ENCODE results near the gene SMOC1.
A peak's percentile ranks its signal among the peaks of the same experiment; 100 is the strongest.

The SMOC1 gene, protein sequence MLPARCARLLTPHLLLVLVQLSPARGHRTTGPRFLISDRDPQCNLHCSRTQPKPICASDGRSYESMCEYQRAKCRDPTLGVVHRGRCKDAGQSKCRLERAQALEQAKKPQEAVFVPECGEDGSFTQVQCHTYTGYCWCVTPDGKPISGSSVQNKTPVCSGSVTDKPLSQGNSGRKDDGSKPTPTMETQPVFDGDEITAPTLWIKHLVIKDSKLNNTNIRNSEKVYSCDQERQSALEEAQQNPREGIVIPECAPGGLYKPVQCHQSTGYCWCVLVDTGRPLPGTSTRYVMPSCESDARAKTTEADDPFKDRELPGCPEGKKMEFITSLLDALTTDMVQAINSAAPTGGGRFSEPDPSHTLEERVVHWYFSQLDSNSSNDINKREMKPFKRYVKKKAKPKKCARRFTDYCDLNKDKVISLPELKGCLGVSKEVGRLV

DNA sequence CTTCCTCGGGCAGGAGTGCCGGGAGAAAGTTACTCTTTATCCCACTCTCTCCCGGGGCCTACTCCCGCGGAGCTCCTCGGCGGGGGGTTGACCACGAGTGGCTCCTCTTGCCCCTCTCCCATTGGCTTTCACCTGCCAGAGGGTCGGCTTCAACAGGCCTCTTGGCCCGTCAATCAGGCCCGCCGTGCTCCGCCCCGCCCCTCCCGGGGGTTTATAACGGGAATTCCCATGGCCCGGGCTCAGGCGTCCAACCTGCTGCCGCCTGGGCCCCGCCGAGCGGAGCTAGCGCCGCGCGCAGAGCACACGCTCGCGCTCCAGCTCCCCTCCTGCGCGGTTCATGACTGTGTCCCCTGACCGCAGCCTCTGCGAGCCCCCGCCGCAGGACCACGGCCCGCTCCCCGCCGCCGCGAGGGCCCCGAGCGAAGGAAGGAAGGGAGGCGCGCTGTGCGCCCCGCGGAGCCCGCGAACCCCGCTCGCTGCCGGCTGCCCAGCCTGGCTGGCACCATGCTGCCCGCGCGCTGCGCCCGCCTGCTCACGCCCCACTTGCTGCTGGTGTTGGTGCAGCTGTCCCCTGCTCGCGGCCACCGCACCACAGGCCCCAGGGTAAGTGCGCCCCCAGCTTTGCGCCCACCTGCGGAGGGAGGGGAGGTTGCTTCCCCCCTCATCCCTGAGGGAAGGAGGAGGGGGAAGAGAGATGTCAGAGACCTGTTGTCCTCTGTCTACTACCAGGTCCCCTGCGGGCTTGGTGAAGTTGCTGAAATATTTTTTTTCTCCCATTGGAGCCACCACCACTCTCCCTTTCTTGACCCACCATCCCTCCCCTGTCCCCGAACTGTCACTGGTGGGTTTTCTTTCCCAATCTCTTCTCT is at the start of gene SMOC1:
SMOC1 (plus strand) TSS at position 242 of the 869 bp plus-strand sequence; CDS start at position 505, 263 bp downstream.
- DNase-seq = no peak

DNA sequence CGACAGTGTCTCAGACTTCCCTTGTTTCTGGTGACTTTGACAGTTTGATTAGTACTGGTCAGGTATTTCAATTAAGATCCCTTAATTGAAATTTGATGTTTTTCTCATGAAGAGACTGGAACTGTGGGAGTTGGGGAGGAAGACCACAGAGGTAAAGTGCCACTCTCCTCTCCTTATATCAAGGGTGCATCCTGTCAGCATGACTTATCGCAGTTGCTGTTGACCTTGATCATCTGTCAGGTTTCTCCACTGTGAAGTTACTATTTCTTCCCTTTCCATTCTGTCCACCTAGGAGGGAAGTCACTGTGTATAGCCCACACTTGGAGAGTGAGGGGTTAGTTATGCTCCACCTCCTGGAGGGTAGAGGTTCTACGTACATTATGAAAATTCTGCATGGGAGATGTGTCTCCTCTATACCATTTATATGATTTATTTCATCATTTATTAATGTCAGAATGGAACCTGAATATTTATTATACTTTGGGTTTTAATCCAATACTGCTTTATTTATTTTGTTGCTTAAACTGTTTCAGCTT is 40.3 kb upstream of the SMOC1 start:
- DNase-seq = no peak

DNA sequence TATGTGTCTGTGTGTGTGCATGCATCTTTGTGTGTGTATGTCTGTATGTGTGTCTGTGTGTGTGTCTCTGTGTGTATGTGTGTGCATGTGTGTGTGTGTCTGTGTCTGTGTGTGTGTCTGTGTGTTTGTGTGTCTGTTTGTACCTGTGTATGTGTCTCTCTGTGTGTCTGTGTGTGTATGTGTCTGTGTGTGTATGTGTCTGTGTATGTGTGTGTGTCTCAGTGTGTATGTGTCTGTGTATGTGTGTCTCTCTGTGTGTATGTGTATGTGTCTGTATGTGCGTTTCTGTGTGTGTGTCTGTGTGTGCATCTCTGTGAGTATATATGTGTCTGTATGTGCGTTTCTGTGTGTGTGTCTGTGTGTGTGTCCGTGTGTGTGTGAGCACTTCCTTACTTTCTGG is 39.6 kb upstream of the SMOC1 start:
- DNase-seq = no peak

DNA sequence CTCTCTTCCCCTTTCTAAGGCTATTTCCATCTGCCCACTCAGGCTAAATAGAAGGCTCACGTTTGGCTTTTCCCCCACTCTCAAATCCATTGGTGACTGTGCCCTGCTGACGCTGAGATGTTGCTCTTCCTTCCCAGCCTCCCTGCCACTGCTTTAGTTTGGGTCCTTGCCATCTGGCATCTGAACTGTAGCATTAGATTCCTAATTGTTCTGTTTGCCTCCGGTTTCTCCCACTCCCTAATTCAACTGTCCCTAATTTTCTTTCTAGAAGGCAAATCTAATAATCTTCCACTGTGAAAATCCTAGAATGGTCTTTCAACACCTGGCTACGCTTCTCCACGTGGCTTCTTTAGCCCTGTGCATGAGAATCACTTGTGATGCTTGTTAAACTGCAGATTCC is 37.6 kb upstream of the SMOC1 start:
- no peak for DNase-seq

DNA sequence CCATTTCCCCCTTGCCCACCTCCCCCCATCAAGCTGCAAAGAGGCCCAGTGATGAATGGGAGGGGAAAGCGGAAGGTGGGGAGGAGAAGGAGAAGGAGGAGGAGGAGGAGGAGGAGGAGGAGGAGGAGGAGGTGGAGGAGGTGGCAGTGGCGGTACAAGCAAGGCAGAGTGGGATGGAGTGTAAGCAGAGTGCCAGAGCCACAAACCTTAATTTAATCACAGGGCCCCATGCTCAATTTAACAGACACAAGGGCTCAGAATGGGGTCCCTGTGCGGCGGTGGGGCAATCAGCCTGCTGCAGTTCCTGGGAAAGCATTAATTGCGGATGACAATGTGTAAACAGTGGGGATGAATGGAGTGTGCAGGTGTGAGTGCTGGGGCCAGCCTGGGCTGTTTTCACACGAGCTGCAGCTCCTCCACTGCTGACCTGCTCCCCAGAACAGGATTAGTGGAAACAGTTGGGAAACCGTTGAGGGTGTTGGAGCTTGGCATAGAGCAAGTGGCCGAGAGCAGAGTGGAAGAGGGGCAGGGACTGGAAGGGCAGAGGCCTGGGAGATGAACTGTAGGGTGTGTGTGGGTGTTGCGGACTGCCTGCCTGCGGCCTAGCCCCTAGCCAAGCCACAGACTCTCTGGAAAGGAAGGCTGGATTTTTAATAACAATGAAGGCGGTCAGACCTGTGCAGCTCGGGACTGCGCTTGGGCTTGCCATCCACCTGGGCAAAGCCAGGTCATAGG is 36.4 kb upstream of the SMOC1 start:
- no peak for DNase-seq

DNA sequence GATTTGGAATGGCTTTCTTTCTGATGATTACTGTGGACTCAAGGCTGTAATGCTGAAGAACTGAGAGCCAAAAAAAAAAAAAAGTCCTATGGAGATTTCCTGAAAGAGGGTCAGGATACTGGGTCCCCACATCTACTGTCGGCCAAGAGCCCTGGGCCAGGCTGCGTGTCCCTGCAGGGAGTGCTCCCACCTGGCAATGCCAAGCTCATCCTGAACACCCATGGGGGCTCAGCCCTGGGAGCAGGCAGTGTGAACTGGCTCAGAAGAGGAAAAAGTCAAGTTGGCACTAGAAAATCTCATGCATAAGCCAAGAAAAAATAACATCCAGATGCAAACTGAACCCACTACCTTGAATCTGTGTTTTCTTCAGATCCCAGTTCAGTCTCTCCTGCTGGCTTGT is 35.0 kb upstream of the SMOC1 start:
- DNase-seq = no peak

DNA sequence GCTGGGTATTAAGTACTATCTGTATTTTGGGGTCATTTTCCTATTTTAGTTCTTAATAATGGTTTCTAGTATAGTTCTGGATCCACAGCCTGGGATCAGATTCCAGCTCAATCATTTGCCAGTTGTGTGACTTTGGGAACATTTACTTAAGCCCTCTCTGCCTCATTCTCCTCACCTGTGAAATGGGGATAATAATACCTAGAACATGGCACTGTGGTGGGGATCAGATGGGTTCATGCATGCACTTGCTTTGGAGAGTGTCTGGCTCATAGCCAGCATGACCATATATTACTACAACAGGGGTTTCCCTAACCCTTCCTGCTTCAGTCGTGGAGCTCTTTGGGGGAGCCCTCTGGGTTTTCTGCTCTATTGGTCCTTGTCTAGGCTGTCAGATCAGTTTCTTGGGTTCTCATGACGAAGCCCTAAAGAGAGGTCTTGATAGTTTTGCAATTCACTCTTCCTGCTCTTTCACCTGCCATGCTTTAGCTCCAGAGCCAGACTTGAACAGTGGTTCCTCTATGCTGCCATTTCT is 34.1 kb upstream of the SMOC1 start:
- no peak for DNase-seq

DNA sequence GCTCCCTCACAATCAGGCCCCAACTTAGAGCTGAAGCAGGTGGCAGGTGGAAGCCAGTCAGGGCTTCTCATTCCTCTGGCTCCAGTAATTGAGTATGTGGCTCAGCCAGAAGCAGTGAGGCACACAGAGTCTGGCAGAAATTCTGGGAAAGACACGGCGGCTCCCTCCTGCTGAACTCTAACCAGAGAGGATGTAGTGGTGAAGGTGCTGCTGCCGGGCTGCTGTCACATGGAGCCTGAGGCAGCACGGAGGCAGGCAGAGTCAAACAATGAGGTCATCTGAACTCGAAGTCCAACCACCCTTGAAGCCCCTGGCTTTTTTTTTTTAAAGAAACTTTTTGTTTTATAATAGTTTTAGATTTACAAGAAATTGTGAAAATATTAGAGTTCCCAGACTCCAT is 33.4 kb upstream of the SMOC1 start:
- DNase-seq = no peak

DNA sequence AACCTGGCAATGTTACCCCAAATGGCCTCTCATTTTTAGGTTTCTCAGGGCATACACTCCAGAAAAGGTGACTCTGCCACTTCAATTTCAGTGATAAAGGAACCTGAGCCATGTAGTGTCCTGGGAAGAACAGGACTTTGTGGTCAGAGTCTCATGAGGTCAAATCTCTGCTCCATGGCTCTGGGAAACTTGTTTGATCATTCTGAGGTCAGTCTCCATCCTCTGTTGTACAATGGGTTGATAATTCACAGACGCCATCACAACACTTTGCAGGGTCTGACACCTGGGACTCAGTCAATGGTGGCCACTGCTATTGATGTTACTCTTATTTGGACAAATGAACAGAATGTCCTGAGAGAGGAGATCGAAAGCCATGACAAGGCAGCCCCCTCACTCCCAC is 31.1 kb upstream of the SMOC1 start:
- DNase-seq = no peak

DNA sequence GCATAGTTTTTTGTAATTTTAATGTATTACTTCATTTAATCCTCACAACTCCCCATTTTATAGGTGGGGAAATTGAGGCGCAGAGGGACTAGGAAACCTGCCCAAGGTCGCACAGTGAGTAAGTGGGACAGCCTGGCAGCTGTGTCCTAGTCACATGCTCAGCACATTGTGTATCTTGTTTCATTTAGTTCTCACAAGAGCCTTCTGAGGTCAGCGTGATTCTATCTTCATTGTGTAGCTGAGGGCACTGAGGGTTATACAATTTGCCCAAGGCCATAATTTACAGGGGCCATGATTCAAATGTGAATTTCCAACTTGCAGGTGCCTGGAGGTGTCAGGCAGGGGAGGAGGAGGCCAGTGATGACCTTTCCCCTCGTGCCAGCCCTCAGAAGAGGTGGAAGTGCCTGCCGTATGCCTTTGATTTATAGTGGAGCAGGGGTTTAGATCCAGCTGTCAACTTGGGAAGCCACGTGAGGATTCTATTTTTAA is 30.3 kb upstream of the SMOC1 start:
- DNase-seq = no peak

DNA sequence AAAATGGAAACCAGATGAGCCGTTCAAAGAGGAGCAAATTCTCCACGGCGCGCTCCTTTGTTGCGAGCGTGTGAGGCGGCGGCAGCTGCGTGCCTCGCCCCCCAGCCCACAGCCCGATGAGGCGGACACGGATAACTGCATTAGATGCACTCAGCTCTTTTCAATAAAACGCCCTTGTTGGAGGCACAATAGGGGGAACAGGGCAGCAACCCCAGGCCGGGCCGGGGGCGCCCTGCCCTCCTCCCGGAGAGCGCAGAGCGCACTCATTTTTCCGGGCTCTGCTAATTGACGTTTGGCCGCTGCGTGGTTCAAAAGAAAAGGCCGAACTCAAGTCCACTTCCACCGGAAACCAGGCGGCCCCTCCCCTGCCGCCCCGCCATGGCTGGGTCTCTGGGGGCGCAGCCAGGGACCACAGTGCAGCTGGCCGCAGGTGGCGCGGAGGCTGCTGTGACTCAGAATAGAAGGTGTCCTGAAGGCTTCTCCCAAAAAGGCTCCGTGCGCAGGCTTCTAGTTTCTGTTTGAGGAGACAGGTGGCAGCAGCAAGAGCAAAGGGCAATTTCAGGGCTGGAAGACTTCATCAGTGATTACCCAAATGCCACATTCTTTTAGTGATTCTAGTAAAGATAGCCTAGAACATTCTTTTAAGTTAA is 29.0 kb upstream of the SMOC1 start:
- DNase-seq = peak; percentile 7

DNA sequence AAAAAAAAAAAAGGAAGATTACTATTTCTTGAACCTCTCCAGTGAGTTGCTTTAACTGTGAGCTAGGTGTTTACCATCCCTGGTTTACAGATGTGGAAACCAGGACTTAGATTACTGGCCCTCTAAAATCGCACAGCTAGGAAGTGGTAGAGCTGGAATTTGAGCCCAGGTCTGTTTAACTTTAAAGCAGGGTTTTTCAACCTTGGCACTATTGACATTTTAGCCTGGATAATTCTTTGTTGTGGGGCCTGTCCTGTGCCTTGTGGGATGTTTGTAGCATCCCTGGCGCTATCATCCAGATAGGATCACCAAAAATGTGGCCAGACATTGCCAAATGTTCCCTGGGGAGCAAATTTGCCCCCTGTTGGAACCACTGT is 28.5 kb upstream of the SMOC1 start:
- DNase-seq = no peak

DNA sequence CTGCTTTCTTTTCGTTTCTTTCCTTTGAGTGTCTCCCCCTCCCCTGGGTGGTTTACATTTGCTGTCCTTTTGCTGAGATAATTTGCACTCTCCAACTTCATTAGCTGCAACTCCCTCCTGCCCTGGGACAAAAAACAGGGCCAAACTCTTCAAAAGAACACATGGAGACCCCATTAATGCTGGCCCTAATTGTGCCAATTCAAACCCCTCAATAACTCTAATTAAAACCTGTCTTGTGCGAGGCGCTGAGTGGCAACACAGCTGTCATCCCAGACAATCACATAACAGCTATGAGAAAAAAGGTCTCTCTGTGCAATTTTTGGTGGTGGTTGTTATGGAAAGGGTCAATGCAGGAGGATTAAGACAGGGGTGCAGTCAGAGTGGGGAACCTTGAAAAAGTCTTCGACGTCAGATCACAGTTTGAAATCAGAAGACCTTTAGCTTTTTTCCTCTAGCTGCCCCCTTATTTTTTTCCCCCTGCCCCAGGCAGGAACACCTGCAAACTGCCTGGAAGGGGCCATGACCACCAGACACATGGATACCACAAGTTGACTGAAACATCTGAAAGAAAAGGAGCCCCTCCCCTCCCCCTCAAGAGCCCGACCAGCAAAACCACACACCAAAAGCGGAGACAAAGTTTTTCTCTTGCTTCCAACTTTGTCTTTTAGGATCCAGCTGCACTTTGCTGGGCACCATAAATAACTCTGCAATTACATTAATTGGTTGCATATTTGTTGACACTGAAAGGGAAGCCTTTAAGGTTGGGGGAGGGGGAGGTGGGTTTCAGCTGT is 26.5 kb upstream of the SMOC1 start:
- DNase-seq = no peak

DNA sequence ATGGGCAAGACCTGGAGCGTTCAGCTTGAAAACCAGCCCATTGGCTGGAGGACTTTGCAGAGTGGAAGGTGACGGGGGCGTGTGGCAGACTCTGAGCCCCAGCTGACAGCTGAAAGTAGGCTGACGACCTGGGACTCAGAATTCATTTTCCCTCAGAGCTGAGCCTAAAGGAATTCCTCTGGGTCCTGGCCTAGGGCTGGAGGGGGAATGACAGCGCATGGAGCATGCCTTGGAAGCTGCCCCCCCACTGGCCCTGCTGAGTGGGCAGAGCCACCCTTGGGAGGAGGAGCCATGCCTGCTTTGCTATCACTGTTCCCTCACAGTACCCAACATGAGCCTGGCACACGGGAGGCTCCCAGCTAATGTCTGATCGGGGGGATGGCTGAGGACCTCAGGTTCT is 25.4 kb upstream of the SMOC1 start:
- no peak for DNase-seq

DNA sequence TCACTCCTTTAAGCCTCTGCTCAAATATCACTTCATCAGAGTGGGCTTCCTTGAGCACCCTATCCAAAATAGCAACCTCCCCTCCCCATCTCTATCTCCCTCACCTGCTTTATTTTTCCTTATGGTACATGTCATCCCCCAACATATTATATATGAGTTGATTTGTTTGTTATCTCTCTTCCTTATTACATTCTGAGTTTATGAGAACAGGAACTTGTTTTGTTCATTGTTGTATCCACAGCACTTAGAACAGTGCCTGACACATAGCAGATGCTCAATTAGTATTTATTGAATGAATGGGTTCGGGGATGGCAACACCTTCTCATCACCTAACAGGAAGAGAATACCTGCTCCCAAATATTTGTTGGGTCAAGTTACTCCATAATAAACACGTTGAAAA is 24.6 kb upstream of the SMOC1 start:
- DNase-seq = no peak

DNA sequence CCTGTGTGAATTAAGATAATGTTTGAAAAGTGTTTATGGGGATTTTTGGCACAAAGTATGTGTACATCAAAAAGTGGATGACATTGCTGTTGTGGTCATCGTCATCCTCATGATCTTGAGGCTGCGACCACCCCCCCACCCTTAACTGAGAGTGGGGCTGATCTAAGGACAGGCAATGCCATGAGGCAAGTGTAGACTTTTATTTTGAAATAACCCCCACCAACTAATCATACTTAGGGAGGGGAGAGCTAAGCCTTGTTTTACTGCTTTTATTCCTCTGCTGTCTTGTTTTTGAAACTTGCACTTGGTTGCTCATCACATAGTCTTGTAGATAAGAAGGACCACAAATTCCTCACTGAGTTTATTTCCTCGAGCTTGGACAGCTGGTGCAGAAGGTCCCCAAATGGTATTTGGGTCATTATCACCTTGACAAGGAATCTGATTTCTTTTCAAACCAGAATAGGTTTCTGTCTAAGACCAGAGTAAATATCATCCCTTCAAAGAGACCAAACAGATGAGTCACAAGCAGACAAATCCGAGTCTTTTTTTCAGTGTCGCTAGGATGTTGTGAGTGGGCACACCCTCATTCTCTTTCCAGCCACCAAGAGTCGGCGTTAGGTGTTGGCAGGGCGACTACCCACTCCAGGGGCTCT is 23.9 kb upstream of the SMOC1 start:
- DNase-seq = no peak

DNA sequence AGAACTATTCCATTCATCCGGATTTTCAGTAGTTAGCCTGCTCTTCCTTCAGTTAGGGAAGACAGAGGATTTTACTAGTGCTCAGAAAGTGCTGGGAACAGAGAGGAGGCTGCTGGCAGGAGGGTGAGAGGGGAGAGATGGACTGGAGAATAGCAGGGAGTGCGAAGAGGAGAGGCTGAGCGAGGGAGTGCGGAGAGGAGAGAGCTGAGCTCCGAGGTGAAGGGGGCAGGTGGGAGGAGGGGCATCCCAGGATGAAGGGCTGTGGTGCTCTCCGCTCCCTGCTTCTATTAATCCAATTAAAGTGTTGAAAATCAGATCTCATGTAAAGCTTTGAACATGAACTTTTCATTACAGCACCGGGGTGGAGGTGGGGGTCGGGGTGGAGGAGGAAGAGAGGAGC is 20.4 kb upstream of the SMOC1 start:
- DNase-seq = no peak

DNA sequence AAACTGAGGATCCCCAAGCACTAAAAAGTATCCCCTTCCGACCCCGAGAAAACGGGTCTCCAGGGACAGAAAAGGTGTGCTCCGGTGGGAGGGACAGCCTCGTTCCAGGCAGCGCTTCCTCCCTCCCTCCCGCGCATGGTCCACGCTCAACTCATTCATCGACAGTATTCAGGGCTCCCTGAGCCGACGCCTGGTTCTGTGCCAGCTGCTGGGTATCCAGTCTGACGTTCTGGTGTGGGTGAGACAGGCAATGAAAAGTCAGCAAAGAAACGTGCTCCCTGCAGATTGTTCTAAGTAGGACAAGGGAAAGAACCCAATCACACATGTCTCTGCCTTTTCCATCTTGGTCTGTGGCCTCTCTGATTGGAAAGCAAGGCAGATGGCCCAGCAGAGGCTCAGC is 19.6 kb upstream of the SMOC1 start:
- DNase-seq = no peak

DNA sequence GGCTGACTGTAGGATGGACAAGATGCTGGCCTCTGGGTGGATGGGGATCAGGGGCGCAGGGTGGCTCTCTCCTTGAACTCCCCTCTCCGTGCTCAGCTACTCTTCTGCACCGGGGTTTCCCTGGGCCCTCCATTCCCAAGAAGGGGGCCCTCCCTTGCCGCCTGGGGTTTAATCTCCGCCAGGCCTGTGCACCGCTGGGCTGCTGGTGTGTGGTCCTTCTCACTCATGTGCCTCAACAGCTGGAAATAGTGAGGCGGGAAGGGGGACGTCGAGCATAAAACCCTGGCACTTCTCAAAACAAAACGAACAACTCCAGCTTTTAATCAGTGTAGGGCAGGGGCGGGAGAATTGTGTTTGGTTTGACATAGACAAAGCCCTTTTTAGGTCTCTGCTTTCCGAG is 19.0 kb upstream of the SMOC1 start:
- DNase-seq = no peak

DNA sequence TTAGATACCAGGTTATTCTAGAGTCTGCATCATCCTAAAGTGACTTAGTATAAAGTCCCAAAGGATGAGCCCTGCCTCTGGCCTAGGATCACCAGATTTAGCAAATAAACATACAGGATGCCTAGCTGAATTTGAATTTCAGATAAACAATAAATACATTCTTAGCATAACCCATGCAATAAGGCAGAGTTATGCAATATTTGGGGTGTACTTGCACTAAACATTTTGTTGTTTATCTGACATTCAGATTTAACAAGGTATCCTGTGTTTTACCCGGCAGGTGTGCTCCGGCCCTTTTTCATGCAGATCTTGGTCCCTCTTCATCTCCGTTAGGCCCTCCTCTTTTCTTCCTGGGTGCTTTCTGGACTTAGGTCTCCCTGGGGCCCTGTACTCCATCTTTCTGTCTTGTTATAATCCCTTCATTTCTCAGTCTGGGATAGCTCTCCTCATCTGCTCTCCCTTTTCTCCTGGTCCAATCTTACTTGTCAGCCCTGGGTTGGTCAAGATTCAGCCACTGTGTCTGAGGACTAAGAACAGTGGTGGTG is 18.1 kb upstream of the SMOC1 start:
- no peak for DNase-seq

DNA sequence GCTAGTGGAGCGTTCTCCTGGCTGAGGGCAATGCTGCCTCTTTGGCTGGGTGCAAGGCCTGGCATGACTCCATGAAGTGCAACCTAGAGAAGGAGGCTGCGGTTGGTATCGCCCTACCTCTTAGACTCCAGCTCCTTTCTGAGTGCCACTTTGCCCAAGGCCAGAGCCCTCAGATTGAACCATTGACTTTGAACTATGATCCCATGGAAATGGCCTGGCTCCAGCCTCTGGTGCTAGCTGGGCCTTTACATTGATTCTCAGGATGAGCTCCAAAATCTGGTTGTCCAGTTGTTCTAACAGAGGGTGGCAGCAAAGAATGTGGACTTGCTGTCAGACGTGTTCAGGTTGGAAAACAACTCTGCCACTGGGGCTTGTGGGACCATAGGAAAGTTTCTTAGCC is 16.1 kb upstream of the SMOC1 start:
- no peak for DNase-seq
